GM21526 (cell line): ENCODE data around the gene TJP2.
"Not testable (repeated sequence)": the region's sequence is repeated elsewhere in the genome, so short reads cannot be mapped to it uniquely, and the experiment has no call there.

Experiments used
- ATAC-seq: cut with Tn5 transposase; IDR thresholded peaks from one replicate; pipeline ENCODE4 v1.9.1; 2021; ENCODE audit warnings: moderate library complexity; ENCODE audit not compliant: unreplicated experiment, low FRiP score

Gene TJP2

DNA sequence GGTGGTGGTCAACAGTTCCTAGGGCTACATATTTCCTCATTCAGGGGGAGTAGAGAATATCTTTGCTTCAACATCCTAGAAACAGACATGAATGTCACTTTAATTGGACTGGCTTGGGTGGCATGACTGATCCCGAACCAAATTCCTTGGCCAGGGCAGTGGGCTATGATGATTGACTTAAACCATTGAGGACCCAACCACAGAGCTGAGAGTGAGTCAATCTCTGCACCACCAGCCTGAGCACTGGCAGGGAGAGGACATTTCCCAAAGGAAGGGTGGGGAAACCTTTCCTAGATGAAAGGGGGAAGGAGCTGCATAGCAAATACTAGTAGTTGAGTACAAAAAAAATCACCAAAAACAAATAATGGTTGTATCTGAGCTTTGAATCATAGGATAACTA lies 98.1 kb downstream of the TJP2 start:
- no peak for ATAC-seq

DNA sequence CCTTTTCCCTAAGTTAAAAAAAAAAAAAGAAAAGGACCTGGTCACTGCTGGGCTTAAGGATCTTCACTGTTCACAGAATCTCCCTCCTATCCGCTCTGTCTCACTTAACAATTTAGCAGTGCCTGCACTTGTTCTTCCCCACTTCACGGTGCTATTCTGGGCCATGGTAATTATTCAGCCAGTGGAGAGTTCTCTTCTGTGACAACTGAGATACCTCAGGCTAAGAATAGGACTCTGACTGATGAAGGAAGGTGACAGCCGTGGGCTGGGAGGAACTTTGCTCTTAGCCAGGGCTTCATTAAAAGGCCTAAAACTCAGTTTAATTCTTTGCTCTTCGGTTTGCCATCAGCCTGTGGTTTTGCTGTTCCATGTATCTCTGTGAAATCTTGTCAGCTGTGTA lies 99.1 kb downstream of the TJP2 start:
- no peak for ATAC-seq

DNA sequence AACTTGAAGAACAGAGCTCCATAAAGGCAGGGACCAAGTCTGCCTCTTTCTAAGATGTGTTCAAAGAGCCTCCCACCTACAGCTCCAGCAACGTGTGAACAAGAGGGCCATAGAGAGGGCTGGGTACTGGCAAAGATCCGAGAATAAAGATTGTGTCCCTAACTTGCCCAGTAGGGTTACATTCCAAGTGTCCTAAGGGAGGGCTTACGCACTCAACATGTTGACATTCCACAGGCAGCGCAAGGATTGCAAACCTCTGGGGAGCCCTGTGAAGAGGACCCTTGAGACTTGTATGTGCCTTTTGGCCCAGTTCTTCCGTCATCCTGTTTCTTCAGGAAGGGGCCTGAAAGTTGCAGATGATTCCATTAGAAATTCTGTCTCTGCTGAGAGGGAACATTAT lies 102.7 kb downstream of the TJP2 start:
- no peak for ATAC-seq

DNA sequence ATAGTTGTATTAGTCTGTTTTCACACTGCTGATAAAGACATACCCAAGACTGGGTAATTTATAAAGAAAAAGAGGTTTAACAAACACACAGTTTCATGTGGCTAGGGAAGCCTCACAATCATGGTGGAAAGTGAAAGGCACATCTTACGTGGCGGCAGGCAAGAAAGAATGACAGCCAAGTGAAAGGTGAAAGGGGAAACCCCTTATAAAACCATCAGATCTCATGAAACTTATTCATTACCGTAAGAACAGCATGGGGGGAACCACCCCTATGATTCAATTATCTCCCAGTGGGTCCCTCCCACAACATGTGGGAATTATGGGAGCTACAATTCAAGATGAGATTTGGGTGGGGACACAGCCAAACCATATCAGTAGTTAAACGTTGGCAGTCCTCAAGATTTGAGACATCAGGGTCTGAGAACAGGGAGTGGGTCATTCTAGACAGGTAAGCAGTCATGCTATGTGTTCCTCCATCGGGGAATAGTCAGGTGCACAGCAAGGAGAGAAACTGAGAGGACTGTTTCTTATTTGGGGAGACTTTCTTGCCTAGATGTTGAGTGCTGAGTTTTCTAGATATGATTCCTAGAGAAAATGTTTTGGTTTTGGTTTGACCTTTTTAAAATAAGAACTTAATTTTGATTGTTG lies 105.1 kb downstream of the TJP2 start:
- ATAC-seq, result no peak

DNA sequence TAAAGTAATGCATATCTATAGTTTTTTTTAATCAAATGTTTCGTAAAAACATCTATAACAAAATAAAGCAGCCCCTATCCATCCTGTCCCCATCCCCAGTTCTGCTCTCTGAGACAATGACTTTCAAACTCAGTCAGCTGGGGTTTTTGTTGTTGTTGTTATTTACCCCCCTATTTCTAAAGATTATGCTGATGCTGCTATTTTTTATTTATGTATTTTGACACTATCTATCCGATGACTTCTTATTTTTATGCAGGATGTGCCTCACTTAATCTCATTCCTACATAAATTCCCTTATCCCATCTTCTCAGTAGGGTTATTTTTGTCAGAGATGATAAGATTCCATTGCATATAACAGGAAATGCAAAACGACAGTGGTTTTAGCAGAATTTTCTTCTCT lies 105.7 kb downstream of the TJP2 start:
- no peak for ATAC-seq

DNA sequence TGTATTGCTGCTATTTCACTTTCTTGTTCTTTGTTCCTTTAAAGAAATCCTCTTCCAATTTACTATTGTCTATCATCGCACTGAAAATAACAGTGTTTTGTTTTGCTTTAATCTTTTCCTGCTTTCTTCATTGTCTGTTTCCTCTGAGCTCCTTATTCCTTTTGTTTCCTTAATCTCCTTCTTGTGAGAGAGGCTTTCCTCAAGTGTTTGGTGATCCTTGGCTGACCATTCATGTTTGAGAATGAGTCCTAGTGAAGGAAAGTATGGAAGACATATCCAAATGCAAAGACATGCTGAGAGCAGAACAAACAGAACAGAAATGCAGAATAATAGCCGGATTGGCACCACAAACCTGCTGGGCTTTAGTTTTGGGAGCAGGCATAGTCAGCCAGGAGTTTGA lies 108.9 kb downstream of the TJP2 start:
- no peak for ATAC-seq

DNA sequence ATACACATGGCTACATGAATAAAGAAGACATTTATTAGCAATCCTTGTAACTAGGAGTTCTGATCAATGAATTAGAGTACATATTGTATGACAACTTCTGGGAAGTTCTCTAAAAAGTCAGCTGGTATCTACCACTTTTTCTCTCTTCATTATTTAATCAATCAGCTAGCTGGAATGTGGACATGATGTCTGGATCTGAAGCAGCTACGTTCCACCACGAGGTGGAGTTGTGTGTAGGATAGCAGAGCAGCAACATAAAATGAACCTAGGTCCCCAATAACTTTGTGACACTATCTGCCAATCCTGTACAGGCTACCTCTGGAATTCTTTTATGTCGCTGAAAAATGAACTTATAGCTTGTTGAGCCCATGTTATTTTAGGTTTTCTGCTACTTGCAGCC lies 118.0 kb downstream of the TJP2 start:
- no peak for ATAC-seq

DNA sequence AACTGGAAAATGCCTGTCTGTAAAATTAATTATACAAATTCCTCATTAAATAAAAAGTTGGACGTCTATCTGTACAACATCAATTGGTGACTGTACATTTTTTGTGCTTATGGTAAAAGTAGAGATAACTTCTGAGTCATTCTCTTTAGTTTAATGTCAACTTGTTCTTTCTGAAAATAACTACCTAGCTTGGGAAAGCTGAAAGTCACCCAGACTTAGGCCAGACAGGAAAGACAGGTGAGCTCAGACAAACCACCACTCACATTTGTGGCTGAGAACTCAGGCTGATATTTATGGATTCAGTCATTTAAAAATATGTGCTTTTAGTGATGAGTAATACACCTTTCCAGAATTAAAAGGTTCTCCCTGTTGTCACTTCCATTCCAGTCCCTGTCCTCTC lies 119.1 kb downstream of the TJP2 start:
- ATAC-seq, result no peak

DNA sequence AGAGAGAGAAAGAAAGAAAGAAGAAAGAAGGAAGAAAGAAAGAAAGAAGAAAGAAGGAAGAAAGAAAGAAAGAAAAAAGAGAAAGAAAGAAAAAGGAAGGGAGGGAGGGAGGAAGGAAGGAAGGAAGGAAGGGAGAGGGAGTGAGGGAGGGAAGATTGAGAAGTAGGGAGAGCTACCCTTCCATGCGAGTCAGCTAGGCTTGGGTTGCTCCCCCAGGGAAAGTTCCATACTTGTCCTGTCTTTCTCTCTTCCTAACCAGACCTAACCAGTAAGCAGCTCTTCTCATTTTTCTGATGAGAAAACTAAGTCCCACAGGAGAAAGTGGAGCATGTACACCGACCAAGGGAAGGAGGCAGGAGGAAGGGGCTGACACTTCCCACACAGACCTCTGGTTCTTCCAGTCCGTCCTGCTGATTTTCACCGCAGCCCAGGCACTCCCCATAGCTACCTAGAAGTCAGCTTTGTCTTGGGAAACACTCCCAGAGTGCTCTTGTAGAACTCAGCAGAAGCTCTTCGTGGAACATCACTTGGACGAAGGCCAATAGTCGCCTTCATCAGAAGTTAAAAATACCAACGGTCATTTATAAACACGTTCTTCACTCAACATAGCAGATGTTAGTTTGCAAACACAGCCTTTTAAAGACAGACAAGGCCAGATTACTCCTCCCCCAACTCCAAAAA lies 121.9 kb downstream of the TJP2 start:
- no peak for ATAC-seq

DNA sequence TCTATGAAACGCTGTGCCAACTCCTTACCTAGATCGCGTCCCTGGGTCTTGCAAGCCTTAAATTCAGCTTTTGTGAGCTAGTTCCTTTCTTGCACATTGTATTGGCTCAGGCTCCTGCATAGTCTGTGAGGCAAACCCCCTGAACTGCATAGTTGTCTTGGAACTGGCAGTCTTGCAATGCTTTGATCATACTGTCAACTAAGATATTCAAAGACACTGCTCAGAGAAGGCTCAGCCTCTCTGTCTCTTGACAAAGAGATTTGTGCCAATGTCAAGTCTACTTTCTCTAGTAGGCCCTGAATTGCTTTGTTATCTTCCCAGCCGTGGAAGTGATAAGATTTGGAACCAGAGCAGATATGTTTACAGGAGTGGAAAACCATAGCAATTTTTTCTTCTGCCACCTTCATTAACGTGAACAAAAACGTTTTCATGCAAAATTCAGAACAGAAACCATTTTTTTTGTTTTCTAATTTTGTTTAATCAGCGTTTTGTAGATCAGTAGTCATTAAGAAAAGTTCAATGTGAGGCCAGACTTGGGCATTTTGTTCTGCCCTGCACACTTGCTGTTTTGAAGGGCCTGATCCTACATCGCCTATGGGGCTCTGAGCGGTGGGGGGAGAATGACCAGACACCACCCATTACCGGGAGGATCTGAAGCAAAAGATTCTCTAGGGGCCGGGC lies 123.4 kb downstream of the TJP2 start:
- ATAC-seq, result no peak

DNA sequence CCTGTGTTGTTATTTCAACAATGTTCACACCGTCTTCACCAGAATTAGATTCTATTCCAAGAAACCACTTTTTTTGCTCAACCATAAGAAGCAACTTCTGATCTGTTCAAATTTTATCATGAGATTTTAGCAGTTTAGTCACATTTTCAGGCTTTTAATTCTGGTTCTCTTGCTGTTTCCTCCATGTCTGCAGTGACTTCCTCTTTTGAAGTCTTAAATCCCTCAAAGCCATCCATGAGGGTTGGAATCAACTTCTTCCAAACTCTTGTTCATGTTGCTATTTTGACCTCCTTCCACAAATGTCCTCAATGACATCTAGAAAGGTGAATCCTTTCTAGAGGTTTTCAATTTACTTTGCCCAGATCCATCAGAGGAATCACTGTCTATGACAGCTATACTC lies 125.2 kb downstream of the TJP2 start:
- ATAC-seq, result no peak

DNA sequence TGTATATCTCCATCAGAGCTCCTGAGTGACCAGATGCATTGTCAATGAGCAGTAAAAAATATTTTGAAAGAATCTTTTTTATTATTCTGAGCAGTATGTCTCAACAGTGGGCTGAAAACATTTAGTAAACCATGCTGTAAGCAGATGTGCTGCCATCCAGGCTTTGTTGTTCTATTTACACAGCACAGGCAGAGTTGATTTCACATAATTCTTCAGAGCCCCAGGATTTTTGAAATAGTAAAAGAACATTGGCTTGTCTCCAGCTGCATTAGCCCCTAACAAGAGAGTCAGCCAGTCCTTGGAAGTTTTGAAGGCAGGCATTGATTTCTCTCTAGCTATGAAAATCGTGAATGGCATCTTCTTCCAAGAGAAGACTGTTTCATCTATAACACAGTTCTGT lies 125.7 kb downstream of the TJP2 start:
- ATAC-seq, result no peak

DNA sequence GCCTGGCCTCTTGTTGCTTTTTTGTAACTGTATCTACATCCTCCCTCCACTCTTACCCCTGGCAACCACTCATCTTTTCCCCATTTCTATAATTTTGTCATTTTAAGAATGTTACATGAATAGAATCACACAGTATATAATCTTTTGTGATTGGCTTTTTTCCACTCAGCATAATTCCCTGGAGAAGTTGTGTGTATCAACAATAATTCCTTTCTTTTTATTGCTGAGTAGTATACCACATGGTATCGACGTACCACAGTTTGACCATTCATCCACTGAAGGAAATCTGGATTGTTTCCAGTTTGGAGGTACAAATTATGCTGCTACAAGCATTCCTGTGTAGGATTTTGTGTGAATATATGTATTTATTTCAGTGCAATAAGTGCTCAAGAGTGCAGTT lies 129.3 kb downstream of the TJP2 start:
- ATAC-seq, result no peak

DNA sequence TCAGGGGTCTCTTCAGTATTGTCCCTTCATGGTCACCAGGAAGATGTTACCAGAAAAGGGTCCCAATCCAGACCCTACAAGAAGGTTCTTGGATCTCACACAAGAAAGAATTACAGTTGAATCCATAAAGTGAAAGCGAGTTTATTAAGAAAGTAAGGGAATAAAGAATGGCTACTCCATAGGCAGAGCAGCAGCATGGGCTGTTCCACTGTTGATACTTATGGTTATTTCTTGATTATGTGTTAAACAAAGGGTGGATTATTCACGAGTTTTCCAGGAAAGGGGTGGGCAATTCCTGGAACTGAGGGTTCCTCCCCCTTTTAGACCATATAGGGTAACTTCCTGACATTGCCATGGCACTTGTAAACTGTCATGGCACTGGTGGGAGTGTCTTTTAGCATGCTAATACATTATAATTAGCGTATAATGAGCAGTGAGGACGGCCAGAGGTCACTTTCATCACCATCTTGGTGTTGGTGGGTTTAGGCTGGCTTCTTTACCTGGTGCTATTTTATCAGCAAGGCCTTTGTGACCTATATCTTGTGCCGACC lies 132.9 kb downstream of the TJP2 start:
- ATAC-seq, result not testable (repeated sequence)

DNA sequence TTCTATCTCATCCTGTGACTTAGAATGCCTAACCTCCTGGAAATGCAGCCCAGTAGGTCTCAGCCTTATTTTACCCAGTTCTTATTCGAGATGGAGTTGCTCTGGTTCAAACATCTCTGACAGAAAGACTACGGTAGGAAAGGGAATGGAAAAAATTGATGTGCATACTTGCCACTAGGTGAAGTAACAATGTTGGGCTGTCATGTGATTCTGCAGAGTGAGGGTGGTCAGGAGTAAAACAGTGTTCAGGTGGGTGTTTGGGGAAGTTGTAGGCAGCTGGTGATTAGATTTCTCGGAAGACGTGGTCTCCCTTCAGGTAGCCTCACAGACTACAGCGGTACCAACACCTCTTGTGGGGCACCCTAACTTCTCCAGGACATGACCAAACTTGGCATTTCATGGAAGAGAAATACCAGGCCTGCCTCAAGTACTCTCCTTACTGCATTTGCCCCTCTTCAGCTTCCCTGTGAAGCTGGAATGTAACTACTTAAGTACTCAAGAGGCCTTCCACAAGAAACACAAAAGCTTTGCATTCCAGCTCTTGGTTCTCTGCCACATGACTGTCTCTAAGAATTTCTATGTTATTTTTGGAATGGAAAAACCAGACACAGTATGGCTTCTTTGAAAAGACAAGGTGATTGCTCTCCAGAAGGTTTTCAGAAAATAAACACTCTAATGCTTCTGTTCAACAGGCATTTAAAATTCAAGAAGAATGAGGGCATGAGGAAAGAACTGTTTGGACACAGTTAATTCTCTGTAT lies 133.5 kb downstream of the TJP2 start:
- no peak for ATAC-seq

DNA sequence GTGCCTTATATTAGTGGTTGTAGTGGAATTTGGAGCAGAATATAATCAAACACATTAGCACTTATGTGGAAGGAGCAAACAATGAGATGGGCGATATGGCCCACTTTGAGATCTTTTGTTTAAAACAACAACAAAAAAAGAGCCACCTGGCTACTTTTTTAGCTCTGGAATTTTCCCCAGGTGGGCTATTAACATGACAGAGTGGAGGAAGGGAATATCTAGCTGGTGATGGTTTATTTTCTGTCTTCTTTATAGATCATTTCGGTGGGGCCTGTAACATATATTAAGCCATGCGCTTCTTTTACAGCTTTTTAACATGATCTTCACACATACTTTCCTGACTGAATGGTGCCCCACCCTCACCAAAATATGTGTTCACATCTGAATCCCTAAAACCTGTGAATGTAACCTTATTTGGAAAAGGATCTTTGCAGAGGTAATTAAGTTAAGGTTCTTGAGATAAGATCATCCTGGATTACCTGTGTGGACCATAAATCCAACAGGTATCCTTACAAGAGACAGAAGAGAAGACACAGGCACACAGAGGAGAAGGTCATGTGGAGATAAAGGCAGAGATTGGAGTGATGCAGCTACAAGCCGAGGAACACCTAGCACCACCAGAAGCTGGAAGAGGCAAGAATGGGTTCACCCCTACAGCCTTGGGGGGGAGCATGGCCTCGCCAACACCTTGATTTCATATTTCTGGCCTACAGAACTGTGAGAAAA lies 134.3 kb downstream of the TJP2 start:
- ATAC-seq, result no peak

DNA sequence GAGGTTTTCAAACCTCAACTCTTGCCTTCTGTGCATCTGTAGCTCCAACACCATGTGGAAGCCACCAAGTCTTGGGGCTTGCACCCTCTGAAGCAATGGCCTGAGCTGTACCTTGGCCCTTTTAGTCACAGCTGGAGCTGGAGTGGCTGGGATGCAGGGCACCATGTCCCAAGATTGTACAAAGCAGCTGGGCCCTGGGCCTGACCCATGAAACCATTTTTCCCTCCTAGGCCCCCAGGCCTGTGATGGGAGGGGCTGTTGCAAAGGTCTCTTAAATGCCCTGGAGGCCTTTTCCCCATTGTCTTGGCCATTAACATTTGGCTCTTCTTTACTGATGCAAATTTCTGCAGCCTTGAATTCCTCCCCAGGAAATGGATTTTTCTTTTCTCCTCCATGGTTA lies 139.1 kb downstream of the TJP2 start:
- ATAC-seq, result no peak

DNA sequence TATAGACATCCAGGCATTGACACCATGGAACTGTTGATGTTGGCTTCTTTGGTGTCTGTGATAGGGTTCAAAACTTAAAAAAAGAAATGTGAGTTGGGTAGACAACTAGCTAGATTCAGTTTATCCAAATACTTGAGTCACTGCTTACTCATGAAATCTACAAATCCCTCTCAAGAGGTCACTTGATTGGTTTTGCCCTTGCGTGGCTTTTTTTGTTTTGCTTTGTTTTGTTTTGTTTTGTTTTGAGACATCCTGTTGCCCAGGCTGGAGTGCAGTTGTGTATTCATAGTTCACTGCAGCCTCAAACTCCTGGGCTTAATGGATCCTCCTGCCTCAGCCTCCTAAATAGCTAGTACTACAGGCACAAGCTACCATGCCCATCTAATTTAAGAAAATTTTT lies 140.5 kb downstream of the TJP2 start:
- no peak for ATAC-seq

DNA sequence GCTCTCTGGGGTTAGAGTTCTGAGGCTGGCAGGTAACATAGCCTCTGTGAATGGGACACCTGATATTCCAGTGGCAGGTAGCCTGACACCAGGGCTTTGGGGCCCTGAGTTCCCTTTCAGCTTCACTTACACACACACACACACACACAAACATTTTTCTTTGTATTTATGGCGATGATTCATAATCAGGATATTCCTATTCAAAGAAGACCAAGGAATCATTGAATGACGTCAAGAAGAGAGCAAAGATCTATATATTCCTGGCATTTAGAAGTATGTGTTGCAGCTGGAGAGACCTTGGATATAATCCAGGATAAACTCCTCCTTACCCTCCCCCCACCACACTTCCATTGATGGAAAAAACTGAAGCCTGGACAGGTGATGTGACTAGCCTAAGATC lies 143.0 kb downstream of the TJP2 start:
- no peak for ATAC-seq

DNA sequence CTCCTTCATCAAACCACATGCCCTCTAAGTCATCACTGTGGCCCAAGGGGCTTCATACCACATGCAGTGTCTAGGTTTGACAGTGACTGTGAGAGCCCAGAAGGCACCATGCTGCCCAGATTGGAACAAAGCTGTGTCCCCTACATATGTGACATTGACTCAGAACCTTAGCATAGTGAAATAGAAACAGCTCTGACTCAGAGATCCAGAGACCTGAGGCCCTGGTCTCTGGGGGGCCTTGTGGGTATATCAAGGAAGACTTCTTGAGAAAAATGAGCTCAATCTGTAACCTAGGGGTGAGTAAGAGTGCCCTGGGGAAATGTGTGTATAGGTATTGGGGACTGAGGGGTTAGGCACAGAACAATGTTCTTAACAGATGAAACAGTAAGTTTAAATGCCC lies 143.8 kb downstream of the TJP2 start:
- ATAC-seq, result no peak
